Vagina (tissue), 2 donors: ENCODE measurements around the gene SLC48A1. TPM values are rescaled to one million over a fixed set of nuclear protein-coding genes. Genes with fewer than 3 reads are reported as not detected.
A peak's percentile ranks its signal among the peaks of the same experiment; 100 is the strongest.

Source experiments
- DNase-seq, 2 donors: peaks; one replicate each; pipeline ENCODE4 v3.0.0-alpha.2; 2017; ENCODE audit errors: extremely low spot score in 2 of 2
- H3K27ac ChIP-seq: fragments of 200-600 bp; sonication (generic); one replicate; pipeline ENCODE4 v1.5.1; 2019
- H3K27me3 ChIP-seq: fragments of 200-600 bp; sonication (generic); one replicate; pipeline ENCODE4 v1.5.1; 2019
- H3K36me3 ChIP-seq, 2 donors: fragments of 200-600 bp; sonication (generic); one replicate each; pipeline ENCODE4 v1.5.1; 2017 to 2019
- H3K4me1 ChIP-seq: fragments of 200-600 bp; sonication (generic); one replicate; pipeline ENCODE4 v1.5.1; 2019
- H3K4me3 ChIP-seq, 2 donors: fragments of 200-600 bp; sonication (generic); 1 replicate in 1 of 2; 2 replicates in 1 of 2; pipeline ENCODE4 v1.5.1; 2016 to 2019
- H3K9me3 ChIP-seq: fragments of 200-600 bp; sonication (generic); one replicate; pipeline ENCODE4 v1.5.1; 2019
- CTCF ChIP-seq, 3 experiments: fragments of 450-650 bp in 2 of 3; fragments of 200-600 bp in 1 of 3; sonication (generic) in 1 of 3; IDR thresholded peaks; one replicate each; pipeline ENCODE4 v1.5.1; 2017 to 2019; ENCODE audit warnings: antibody characterized with exemption in 3 of 3, mild to moderate bottlenecking in 2 of 3, moderate library complexity in 2 of 3
- POLR2A ChIP-seq, 2 donors: fragments of 450-650 bp; IDR thresholded peaks; one replicate each; pipeline ENCODE4 v1.6.1; 2017; ENCODE audit warnings: antibody characterized with exemption in 2 of 2, mild to moderate bottlenecking in 2 of 2, moderate library complexity in 2 of 2
- POLR2AphosphoS5 ChIP-seq, 2 donors: sonication (generic); formaldehyde crosslinking; IDR thresholded peaks; one replicate each; pipeline ENCODE4 v1.9.0; 2017; ENCODE audit warnings: antibody characterized with exemption in 2 of 2, mild to moderate bottlenecking in 2 of 2, low read depth in 1 of 2; ENCODE audit not compliant: insufficient read depth in 1 of 2
- intact Hi-C: fragments of 100-400 bp; cut with DNase I; formaldehyde crosslinking; loops from one replicate; pipeline ENCODE4 v1.15.1; 2023
- total RNA-seq: library from RNA; depleted of rRNA; stranded (reverse); fragments of >200 nt; gene quantifications from one replicate; pipeline ENCODE4 v1.2.3, GENCODE V29; 2016

SLC48A1 gene
- total RNA-seq, 1 donor from 2014 or later = 20.9 TPM

GRCh38 chr12:47731723-47732122, 41.3 kb upstream of the SLC48A1 start:
- peaks cover 43% of the 10 kb centered on the region for H3K4me1 ChIP-seq
- H3K4me3 ChIP-seq = no peak overlapping the region
- no peaks in the 10 kb centered on the region for H3K27me3 ChIP-seq
- intact Hi-C loops = no loop called here
- H3K9me3 ChIP-seq = no peaks in the 10 kb centered on the region
- TF ChIP-seq POLR2AphosphoS5 (IDR thresholded peaks at IDR 0.05; ENCODE audit: insufficient read depth in 1 of 2, low read depth in 1 of 2) = no peak
- no peak for TF ChIP-seq CTCF (IDR thresholded peaks at IDR 0.05)
- no peak for TF ChIP-seq POLR2A (IDR thresholded peaks at IDR 0.05)
- H3K36me3 ChIP-seq = no peaks in the 10 kb centered on the region
- H3K27ac ChIP-seq = no peak overlapping the region
- no peak for DNase-seq

GRCh38 chr12:47732504-47732903, 40.5 kb upstream of the SLC48A1 start:
- intact Hi-C loops = no loop called here
- Histone ChIP-seq H3K4me1 (peaks cover 48% of the 10 kb centered on the region), H3K4me3 (no peak overlapping the region), H3K36me3 (no peaks in the 10 kb centered on the region), H3K27ac (no peak overlapping the region), H3K27me3 (no peaks in the 10 kb centered on the region), H3K9me3 (no peaks in the 10 kb centered on the region)
- TF ChIP-seq POLR2AphosphoS5 (IDR thresholded peaks at IDR 0.05; ENCODE audit: insufficient read depth in 1 of 2, low read depth in 1 of 2) (no peak), POLR2A (IDR thresholded peaks at IDR 0.05) (no peak), CTCF (IDR thresholded peaks at IDR 0.05) (no peak)
- no peak for DNase-seq

DNA sequence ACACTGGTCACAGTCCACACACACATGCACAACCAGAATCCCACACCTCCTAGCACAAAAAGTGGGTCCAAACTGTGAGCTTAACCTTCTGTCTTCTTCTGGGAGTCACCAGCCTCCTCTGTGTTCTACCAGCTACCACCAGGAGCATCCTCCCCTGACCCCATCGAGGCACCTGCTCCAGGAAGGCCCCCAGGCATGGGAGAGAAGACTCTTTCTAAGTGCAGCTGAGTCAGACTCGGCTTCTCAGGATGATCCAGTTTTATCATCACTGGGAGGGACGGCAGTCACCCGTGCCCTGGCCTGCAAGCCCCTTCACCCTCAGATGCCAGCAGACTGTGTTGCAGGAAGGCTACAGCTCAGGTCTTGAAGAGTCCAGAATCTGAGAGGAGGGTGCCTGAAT, 39.9 kb upstream of the SLC48A1 start:
- Histone ChIP-seq H3K27ac (no peak overlapping the region), H3K4me1 (peaks cover 54% of the 10 kb centered on the region), H3K27me3 (no peaks in the 10 kb centered on the region), H3K36me3 (no peaks in the 10 kb centered on the region), H3K9me3 (no peaks in the 10 kb centered on the region), H3K4me3 (no peak overlapping the region)
- TF ChIP-seq CTCF (IDR thresholded peaks at IDR 0.05) = no peak
- no peak for TF ChIP-seq POLR2A (IDR thresholded peaks at IDR 0.05)
- TF ChIP-seq POLR2AphosphoS5 (IDR thresholded peaks at IDR 0.05; ENCODE audit: insufficient read depth in 1 of 2, low read depth in 1 of 2) = no peak
- DNase-seq = no peak
- intact Hi-C loops = no loop called here

- TF ChIP-seq POLR2A (IDR thresholded peaks at IDR 0.05) = no peak
- TF ChIP-seq POLR2AphosphoS5 (IDR thresholded peaks at IDR 0.05; ENCODE audit: insufficient read depth in 1 of 2, low read depth in 1 of 2) = peak in 1 of 2 donors; percentile 34
- no peak for TF ChIP-seq CTCF (IDR thresholded peaks at IDR 0.05)
- no peaks in the 10 kb centered on the region for H3K36me3 ChIP-seq
- no peak for DNase-seq
- H3K27ac ChIP-seq = peak overlapping the region; percentile 86
- H3K27me3 ChIP-seq = no peaks in the 10 kb centered on the region
- peaks cover 51% of the 10 kb centered on the region for H3K4me1 ChIP-seq
- intact Hi-C loops = loop anchor here (5.0 kb wide), 1 partner anchor 42 kb away; no protein-coding TSS in a partner anchor
- H3K4me3 ChIP-seq = no peak overlapping the region
- H3K9me3 ChIP-seq = no peaks in the 10 kb centered on the region
Measured at GRCh38 chr12:47734725-47735480, 38.1 kb upstream of the SLC48A1 start.

GRCh38 chr12:47735649-47736048, 37.4 kb upstream of the SLC48A1 start:
- H3K4me1 ChIP-seq = peaks cover 58% of the 10 kb centered on the region
- no peak for DNase-seq
- peak overlapping the region; percentile 86 for H3K27ac ChIP-seq
- intact Hi-C loops = loop anchor here (5.0 kb wide), 1 partner anchor 42 kb away; no protein-coding TSS in a partner anchor
- H3K27me3 ChIP-seq = no peaks in the 10 kb centered on the region
- no peaks in the 10 kb centered on the region for H3K9me3 ChIP-seq
- TF ChIP-seq POLR2AphosphoS5 (IDR thresholded peaks at IDR 0.05; ENCODE audit: insufficient read depth in 1 of 2, low read depth in 1 of 2) (no peak), CTCF (IDR thresholded peaks at IDR 0.05) (no peak), POLR2A (IDR thresholded peaks at IDR 0.05) (no peak)
- no peaks in the 10 kb centered on the region for H3K36me3 ChIP-seq
- H3K4me3 ChIP-seq = no peak overlapping the region
